Mucosa of descending colon (tissue), 3 donors: Measurements from ENCODE around the gene SLC44A4. TPM values are rescaled to one million over a fixed set of nuclear protein-coding genes. Genes with fewer than 3 reads are reported as not detected.
"Not testable (repeated sequence)": the region's sequence is repeated elsewhere in the genome, so short reads cannot be mapped to it uniquely, and the experiment has no call there.

Experiments used
- ATAC-seq: fragments of 200-7000 bp; cut with Tn5 transposase; one replicate; pipeline ENCODE4 v1.9.1; 2020; ENCODE audit warnings: mild to moderate bottlenecking, moderate library complexity
- DNase-seq, 3 donors: peaks; one replicate each; pipeline ENCODE4 v3.0.0-alpha.2; 2020
- H3K36me3 ChIP-seq: fragments of 200-600 bp; one replicate; pipeline ENCODE4 v1.8.0; 2021; ENCODE audit warnings: low read depth, mild to moderate bottlenecking
- H3K4me1 ChIP-seq: fragments of 200-600 bp; one replicate; pipeline ENCODE4 v1.8.0; 2021; ENCODE audit warnings: low read depth, mild to moderate bottlenecking
- H3K4me3 ChIP-seq: fragments of 200-600 bp; one replicate; pipeline ENCODE4 v1.8.0; 2021; ENCODE audit warnings: mild to moderate bottlenecking
- H3K9me3 ChIP-seq: fragments of 200-600 bp; one replicate; pipeline ENCODE4 v1.8.0; 2021; ENCODE audit warnings: mild to moderate bottlenecking
- intact Hi-C, 2 donors: fragments of 100-400 bp; cut with DNase I in 1 of 2; cut with micrococcal nuclease in 1 of 2; formaldehyde crosslinking; loops; one replicate each; pipeline versions ENCODE4 v1.11.0 to v1.11.1; 2022; cut with DNase I, micrococcal nuclease
- total RNA-seq, 3 donors: library from RNA; stranded (reverse); fragmentation: NEBNext Ultra II Directional in 2 of 3; extraction: Animal tissue kit (Norgen Biotek cat#: 25700) in 2 of 3; gene quantifications; one replicate each; pipeline versions ENCODE4 v1.2.1 to v1.2.4, GENCODE V29; 2021 to 2023
- TF ChIP-seq, protein P1 (sequence below): fragments of 200-600 bp; IDR thresholded peaks from one replicate; pipeline ENCODE4 v1.8.0; 2022; ENCODE audit warnings: antibody characterized with exemption, mild to moderate bottlenecking
- donor health status: DM: no; HTN: no; CAD: no; lungs with moderate emphysema.
- donor health status: DM: no; HTN: no; CAD: no.
- donor health status: DM: no; HTN: yes; CAD: no.

SLC44A4 gene
- total RNA-seq, 3 donors from 2014 or later = 332 to 795 (median 740) TPM

DNA sequence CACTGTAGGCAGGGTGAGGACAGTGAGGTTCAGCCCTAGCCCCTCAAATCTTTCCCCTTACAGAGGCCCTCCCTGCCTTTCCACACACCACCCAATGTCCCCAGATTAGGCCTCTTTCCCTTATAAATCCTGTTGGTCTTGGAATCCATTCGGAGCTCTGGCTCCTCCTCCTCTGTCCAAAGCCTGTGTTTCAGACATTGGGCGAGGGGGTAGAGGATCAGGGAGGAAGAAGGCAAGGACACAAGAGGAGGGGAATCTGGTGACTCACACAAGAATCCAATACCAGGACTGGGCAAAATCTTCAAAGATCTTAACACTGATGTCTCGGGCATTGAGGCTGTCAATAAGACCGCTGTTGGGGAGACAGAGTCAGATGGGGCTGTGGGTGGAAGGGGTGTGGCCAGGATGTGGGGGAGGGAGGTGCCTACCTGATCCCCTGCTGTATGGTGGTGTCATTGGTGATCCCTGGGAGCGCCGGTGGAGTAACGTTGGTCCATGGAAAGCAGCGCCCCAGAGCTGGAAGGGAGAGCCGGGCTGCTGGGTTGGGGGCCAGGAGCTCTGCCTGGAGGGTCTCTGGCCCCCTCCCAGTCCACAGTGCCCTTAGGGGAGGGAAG is 7.6 kb downstream of the SLC44A4 start:
- peaks cover 17% of the 10 kb centered on the region for H3K4me1 ChIP-seq
- no peaks in the 10 kb centered on the region for H3K36me3 ChIP-seq
- no peak for DNase-seq
- H3K4me3 ChIP-seq = no peak overlapping the region
- TF ChIP-seq, protein P1, sequence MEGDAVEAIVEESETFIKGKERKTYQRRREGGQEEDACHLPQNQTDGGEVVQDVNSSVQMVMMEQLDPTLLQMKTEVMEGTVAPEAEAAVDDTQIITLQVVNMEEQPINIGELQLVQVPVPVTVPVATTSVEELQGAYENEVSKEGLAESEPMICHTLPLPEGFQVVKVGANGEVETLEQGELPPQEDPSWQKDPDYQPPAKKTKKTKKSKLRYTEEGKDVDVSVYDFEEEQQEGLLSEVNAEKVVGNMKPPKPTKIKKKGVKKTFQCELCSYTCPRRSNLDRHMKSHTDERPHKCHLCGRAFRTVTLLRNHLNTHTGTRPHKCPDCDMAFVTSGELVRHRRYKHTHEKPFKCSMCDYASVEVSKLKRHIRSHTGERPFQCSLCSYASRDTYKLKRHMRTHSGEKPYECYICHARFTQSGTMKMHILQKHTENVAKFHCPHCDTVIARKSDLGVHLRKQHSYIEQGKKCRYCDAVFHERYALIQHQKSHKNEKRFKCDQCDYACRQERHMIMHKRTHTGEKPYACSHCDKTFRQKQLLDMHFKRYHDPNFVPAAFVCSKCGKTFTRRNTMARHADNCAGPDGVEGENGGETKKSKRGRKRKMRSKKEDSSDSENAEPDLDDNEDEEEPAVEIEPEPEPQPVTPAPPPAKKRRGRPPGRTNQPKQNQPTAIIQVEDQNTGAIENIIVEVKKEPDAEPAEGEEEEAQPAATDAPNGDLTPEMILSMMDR = no peak
- intact Hi-C loops = no loop called here
- no peaks in the 10 kb centered on the region for H3K9me3 ChIP-seq
- ATAC-seq = no peak

DNA sequence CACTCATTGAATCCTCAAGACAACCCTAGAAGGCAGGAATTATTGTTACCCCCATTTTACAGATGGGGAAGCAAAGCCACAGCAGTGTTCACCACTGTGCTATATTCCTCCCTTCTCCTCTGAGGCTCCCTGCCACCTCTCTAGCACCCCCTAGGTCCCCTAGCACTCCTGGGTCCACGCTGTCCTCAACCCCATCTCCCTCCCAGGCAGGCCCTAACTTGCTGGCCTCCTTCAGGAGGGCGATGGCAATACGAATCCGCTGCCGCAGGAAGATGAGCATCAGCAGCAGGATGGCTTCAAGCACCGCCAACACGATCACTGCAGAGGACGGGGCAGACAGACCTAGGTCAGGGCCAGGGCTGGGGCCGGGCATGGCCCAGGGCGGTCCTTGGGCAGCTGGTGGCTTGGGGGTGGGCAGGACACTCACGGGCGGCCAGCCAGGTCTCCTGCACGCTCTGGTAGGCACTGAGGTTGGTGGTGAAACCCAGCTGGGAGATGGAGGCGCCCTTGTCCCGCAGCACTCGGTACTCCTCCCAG is 8.3 kb downstream of the SLC44A4 start:
- Histone ChIP-seq H3K9me3 (no peaks in the 10 kb centered on the region), H3K4me3 (no peak overlapping the region), H3K4me1 (peaks cover 10% of the 10 kb centered on the region), H3K36me3 (no peaks in the 10 kb centered on the region)
- TF ChIP-seq, protein P1 = no peak
- DNase-seq (no peak), ATAC-seq (no peak)
- intact Hi-C loops = no loop called here

DNA sequence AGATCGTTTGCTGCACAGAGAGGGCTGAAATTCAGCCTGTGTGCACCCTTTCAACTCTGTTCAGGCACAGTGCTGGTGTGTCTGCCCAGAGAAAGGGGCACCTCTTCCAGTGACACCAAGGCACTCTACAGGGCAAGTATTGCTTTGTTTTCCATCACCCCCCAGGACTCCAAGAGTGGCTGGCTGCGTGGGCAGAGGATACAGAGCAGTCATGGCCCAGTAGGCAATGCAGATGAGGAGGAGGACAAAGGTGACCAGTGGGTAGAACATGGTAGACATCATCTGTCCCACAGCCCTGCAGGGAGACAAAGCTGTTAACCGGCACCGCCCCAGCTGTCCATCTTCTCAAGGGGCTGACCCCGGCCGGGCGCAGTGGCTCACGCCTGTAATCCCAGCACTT is 9.5 kb downstream of the SLC44A4 start:
- Histone ChIP-seq H3K9me3 (no peaks in the 10 kb centered on the region), H3K4me1 (peaks cover under 1% of the 10 kb centered on the region), H3K4me3 (no peak overlapping the region), H3K36me3 (no peaks in the 10 kb centered on the region)
- ATAC-seq (no peak), DNase-seq (no peak)
- intact Hi-C loops = loop anchor here in 1 of 2 donors (10.0 kb wide), 1 partner anchor 185 kb away; the partner anchor contains the start of gene LY6G5C
- TF ChIP-seq, protein P1 = no peak

DNA sequence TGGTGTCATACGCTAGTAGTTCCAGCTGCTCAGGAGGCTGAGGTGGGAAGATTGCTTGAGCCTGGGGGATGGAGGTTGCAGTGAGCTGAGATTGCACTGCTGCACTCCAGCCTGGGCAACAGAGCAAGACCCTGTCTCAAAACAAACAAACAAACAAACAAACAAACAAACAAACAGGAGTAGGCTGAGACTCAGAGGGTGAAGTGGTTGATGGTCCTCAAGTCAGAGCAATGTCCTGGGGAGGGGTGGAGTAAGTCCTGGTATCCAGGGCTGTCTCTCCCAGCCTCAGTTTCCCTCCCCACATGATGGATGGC is 10.2 kb downstream of the SLC44A4 start:
- ATAC-seq, H3K9me3 ChIP-seq, H3K4me1 ChIP-seq, H3K36me3 ChIP-seq, DNase-seq, H3K4me3 ChIP-seq: not testable (repeated sequence)
- intact Hi-C loops = loop anchor here in 1 of 2 donors (10.0 kb wide), 1 partner anchor 184 kb away; the partner anchor contains the start of gene LY6G5C

DNA sequence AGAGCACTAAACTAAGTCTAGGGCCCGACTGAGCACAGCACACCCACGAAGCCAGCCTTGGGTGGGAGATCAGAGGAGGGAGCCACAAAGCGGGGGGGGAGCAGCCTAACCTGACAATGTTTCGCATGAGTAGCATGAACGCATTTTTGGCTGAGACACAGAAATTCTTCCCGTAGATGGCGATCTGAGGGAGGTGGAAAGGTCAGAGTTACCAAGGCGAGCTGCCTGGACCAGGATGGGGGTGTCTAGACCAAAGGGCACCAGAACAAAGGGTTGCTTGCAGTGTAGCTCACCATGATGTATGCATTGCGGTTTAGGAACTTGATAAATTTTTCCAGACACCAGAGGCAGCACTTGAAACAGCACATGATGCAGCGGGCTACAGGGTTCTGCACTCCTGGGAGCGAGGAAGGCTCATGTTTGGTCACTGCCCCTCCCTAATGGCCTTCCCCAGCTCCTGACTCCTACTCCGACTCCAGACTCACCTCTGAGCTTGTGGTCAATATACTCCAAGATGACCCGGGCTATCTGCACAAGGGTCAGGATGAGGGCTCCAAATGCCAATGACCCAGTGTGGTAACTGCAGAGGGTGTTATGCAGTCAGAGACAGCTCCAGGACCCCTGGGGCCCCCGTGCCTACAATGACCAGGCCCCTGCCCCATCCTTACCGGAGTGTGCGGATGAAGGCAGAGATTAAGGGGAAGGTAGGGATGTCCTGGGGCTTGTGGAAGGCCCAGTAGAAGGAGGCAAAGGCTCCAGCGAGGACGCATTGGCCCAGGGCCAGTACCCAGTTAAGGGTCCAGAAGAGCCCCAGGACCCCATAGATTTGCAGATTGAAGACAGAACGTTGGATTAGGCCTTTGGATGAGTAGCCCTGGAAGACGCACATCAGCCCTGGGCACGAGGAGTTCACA is 13.3 kb downstream of the SLC44A4 start:
- intact Hi-C loops = loop anchor here in 1 of 2 donors (10.0 kb wide), 1 partner anchor 181 kb away; the partner anchor contains the start of gene LY6G5C
- H3K9me3 ChIP-seq = no peaks in the 10 kb centered on the region
- H3K4me1 ChIP-seq = peaks cover 4% of the 10 kb centered on the region
- no peak for ATAC-seq
- DNase-seq = no peak
- no peak overlapping the region for H3K4me3 ChIP-seq
- TF ChIP-seq, protein P1 = no peak
- H3K36me3 ChIP-seq = no peaks in the 10 kb centered on the region

DNA sequence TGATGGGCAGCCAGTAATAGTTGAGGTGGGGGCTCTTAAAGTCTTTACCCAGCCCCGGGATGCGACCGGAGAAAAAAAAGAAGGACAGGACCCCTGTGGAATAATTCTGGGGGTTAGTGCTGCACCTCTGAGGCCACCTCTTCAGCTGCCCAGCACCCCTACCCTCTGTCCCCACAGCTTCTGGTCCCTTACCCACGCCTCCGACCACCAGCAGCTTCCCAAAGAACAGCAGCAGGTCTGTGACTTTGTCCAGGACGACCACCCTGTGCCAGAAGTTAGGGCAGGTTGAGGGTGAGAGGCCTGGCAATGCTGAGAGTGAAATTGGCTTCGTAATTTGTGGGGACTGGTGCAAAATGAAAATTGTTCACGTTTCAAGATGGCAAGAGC is 14.0 kb downstream of the SLC44A4 start:
- intact Hi-C loops = loop anchor here in 1 of 2 donors (10.0 kb wide), 1 partner anchor 180 kb away; the partner anchor contains the start of gene LY6G5C

DNA sequence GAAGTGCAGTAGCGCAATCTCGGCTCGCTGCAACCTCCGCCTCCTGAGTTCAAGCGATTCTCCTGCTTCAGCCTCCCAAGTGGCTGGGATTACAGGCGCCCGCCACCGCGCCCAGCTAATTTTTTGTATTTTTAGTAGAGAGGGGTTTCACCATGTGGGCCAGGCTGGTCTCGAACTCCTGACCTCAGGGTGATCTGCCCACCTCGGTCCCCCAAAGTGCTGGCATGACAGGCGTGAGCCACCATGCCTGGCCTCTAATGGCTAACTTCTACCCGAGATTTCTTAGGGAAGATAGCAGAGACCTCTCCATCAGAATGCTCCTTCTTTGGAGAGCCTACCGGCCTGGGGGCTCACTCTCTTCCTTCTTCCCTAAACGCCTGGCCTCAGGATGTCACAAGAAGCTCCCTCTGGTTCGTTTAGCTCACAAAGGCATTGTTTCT is 14.7 kb downstream of the SLC44A4 start:
- H3K4me3 ChIP-seq, H3K9me3 ChIP-seq, H3K4me1 ChIP-seq, DNase-seq, H3K36me3 ChIP-seq, ATAC-seq: not testable (repeated sequence)
- intact Hi-C loops = loop anchor here in 1 of 2 donors (10.0 kb wide), 1 partner anchor 179 kb away; the partner anchor contains the start of gene LY6G5C

More for the DNA sequence above, 14.0 kb downstream of the SLC44A4 start:
- H3K4me1 ChIP-seq = peaks cover 4% of the 10 kb centered on the region
- H3K36me3 ChIP-seq = no peaks in the 10 kb centered on the region
- ATAC-seq = no peak
- TF ChIP-seq, protein P1 = no peak
- no peak for DNase-seq
- no peaks in the 10 kb centered on the region for H3K9me3 ChIP-seq
- H3K4me3 ChIP-seq = no peak overlapping the region
